Peyer's patch (tissue), 4 donors: ENCODE results near the gene NUP42.

Experiments
- CTCF ChIP-seq, 6 experiments: fragments of 450-650 bp in 4 of 6; fragments of 200-600 bp in 2 of 6; sonication (generic) in 1 of 6; IDR thresholded peaks; one replicate each; pipeline ENCODE4 v1.5.1; 2017 to 2019; ENCODE audit warnings: antibody characterized with exemption in 6 of 6, mild to moderate bottlenecking in 3 of 6, moderate library complexity in 1 of 6
- POLR2A ChIP-seq, 2 donors: fragments of 450-650 bp; IDR thresholded peaks; one replicate each; pipeline ENCODE4 v1.5.1; 2017; ENCODE audit warnings: antibody characterized with exemption in 2 of 2, mild to moderate bottlenecking in 2 of 2, moderate library complexity in 2 of 2

GRCh38 chr7:23235813-23236221 lies 54.0 kb downstream of the NUP42 start:
- TF ChIP-seq CTCF (IDR thresholded peaks at IDR 0.05) (no peak), POLR2A (IDR thresholded peaks at IDR 0.05) (no peak)
